ENCODE measurements around the gene PARVG. TPM values are rescaled to one million over a fixed set of nuclear protein-coding genes. Genes with fewer than 3 reads are reported as not detected.

PARVG gene
- total and polyA plus RNA-seq, 2 of the 13 experiments (the other 11 are each of a cell fraction or from before 2014, with no cell fraction given), result not detected

GRCh38 chr22:44202261-44202789, 21.6 kb downstream of the PARVG start:
- intact Hi-C loops (cut with micrococcal nuclease; ENCODE audit: unreplicated experiment) (no loop called here), in situ Hi-C loops (cut with HindIII; ENCODE audit: extremely low pct_ligation_motif_present, low pct_unique_long_range_greater_than_20kb) (no loop called here)
- Histone ChIP-seq H3K4me1 (ENCODE audit: insufficient read depth, low read length) (no peaks in the 10 kb centered on the region), H3K27me3 (ENCODE audit: control insufficient read depth in 1 of 2, insufficient read depth in 2 of 2, low read length in 2 of 2) (peaks cover 5 to 38% of the 10 kb centered on the region in 2 experiments; a peak in 4 of 5 replicates), H2AFZ (ENCODE audit: low read length) (no peak overlapping the region), H3K36me3 (replicated peaks in 1 of 2; ENCODE audit: control insufficient read depth in 1 of 2, insufficient read depth in 2 of 2, low read length in 2 of 2) (no peaks in the 10 kb centered on the region), H3K9ac (ENCODE audit: insufficient read depth, low read depth, low read length) (no peak overlapping the region), H4K20me1 (ENCODE audit: insufficient read depth, low read length) (no peaks in the 10 kb centered on the region), H3K4me2 (ENCODE audit: low read depth, low read length) (no peak overlapping the region), H3K27ac (ENCODE audit: extremely low read length, insufficient read depth, low read length) (no peak overlapping the region), H3K79me2 (ENCODE audit: insufficient read depth, low read length) (no peaks in the 10 kb centered on the region), H3K4me3 (replicated peaks in 1 of 3; ENCODE audit: insufficient read depth in 1 of 3, low read depth in 2 of 3, low read length in 3 of 3) (no peak overlapping the region), H3K9me3 (ENCODE audit: low read length) (no peaks in the 10 kb centered on the region)
- FAIRE-seq, result no peak
- DNase-seq (ENCODE audit: low spot score), result no peak
- ChIA-PET POLR2A (no interaction called here), CTCF (ENCODE audit: low intra/inter-chr PET ratio, low total read pairs) (no interaction called here)
- 11% methylated on average over 6 of the region's 11 CpGs for WGBS (ENCODE audit: low lambda C conversion rate)
- TF ChIP-seq ZNF672 (CRISPR knock-in tag; IDR thresholded peaks at IDR 0.05) (no peak), ZFY (CRISPR knock-in tag; IDR thresholded peaks at IDR 0.05) (no peak), ZNF7 (CRISPR knock-in tag; IDR thresholded peaks at IDR 0.05) (no peak), MYC (CRISPR knock-in tag; IDR thresholded peaks at IDR 0.05; ENCODE audit: borderline replicate concordance) (no peak), MTF1 (CRISPR knock-in tag; IDR thresholded peaks at IDR 0.05) (no peak), HDAC1 (CRISPR knock-in tag; IDR thresholded peaks at IDR 0.05) (no peak), ZNF740 (CRISPR knock-in tag; IDR thresholded peaks at IDR 0.05) (no peak)
- no peak for ATAC-seq
- BruUV-seq (replicated peaks), result no TSS peak

GRCh38 chr22:44203203-44203602, 22.5 kb downstream of the PARVG start:
- Histone ChIP-seq H4K20me1 (ENCODE audit: insufficient read depth, low read length) (no peaks in the 10 kb centered on the region), H3K27me3 (ENCODE audit: control insufficient read depth in 1 of 2, insufficient read depth in 2 of 2, low read length in 2 of 2) (peaks cover 5 to 38% of the 10 kb centered on the region in 2 experiments; a peak in 4 of 5 replicates), H3K9me3 (ENCODE audit: low read length) (no peaks in the 10 kb centered on the region), H3K27ac (ENCODE audit: extremely low read length, insufficient read depth, low read length) (no peak overlapping the region), H3K4me3 (replicated peaks in 1 of 3; ENCODE audit: insufficient read depth in 1 of 3, low read depth in 2 of 3, low read length in 3 of 3) (no peak overlapping the region), H3K79me2 (ENCODE audit: insufficient read depth, low read length) (no peaks in the 10 kb centered on the region), H3K4me2 (ENCODE audit: low read depth, low read length) (no peak overlapping the region), H2AFZ (ENCODE audit: low read length) (no peak overlapping the region), H3K9ac (ENCODE audit: insufficient read depth, low read depth, low read length) (no peak overlapping the region), H3K4me1 (ENCODE audit: insufficient read depth, low read length) (no peaks in the 10 kb centered on the region), H3K36me3 (replicated peaks in 1 of 2; ENCODE audit: control insufficient read depth in 1 of 2, insufficient read depth in 2 of 2, low read length in 2 of 2) (no peaks in the 10 kb centered on the region)
- FAIRE-seq (no peak), DNase-seq (ENCODE audit: low spot score) (no peak), ATAC-seq (no peak)
- in situ Hi-C loops (cut with HindIII; ENCODE audit: extremely low pct_ligation_motif_present, low pct_unique_long_range_greater_than_20kb) (no loop called here), intact Hi-C loops (cut with micrococcal nuclease; ENCODE audit: unreplicated experiment) (no loop called here)
- TF ChIP-seq ZNF788 (CRISPR knock-in tag; IDR thresholded peaks at IDR 0.05; ENCODE audit: borderline replicate concordance) (no peak), ZSCAN12 (CRISPR knock-in tag; IDR thresholded peaks at IDR 0.05) (no peak), TAF1 (CRISPR knock-in tag; IDR thresholded peaks at IDR 0.05) (no peak), ZNF660 (CRISPR knock-in tag; IDR thresholded peaks at IDR 0.05; ENCODE audit: borderline replicate concordance, low read depth) (no peak), SRSF4 (IDR thresholded peaks at IDR 0.05; ENCODE audit: low read depth, low read length, poor library complexity, severe bottlenecking) (no peak), ARHGAP35 (CRISPR knock-in tag; IDR thresholded peaks at IDR 0.05; ENCODE audit: borderline replicate concordance) (no peak), PHF8 (CRISPR knock-in tag; IDR thresholded peaks at IDR 0.05) (no peak), HNRNPUL1 (IDR thresholded peaks at IDR 0.05; ENCODE audit: low read depth, low read length) (no peak), KDM5A (IDR thresholded peaks at IDR 0.05; ENCODE audit: borderline replicate concordance, low read length) (no peak), HIC2 (CRISPR knock-in tag; IDR thresholded peaks at IDR 0.05; ENCODE audit: low read depth) (no peak), ZNF792 (CRISPR knock-in tag; IDR thresholded peaks at IDR 0.05) (no peak)
- WGBS (ENCODE audit: low lambda C conversion rate), result 0% methylated on average over 5 of the region's 6 CpGs
- POLR2A ChIA-PET, result no interaction called here
- no TSS peak for BruUV-seq (replicated peaks)
- CTCF ChIA-PET (ENCODE audit: low intra/inter-chr PET ratio, low total read pairs), result no interaction called here
